Measurements from ENCODE around the gene NKX2-2.
A peak's percentile ranks its signal among the peaks of the same experiment; 100 is the strongest.

The NKX2-2 gene

GRCh38 chr20:21513881-21514540, at the start of gene NKX2-2:
Gene NKX2-2, minus strand, starts transcription at chr20:21514064. Its CDS starts 395 bp downstream, at chr20:21513669.
- Histone ChIP-seq H3K27me3 (ENCODE audit: insufficient read depth, low read length) (peaks cover 99% of the 10 kb centered on the region), H3K27ac (ENCODE audit: low read length) (no peak within 1 kb of the TSS), H3K9ac (ENCODE audit: low read depth, low read length) (no peak within 1 kb of the TSS), H3K4me1 (ENCODE audit: insufficient read depth, low read length) (peaks cover 15% of the 10 kb centered on the region), H3K9me3 (ENCODE audit: insufficient read depth, low read depth, low read length) (no peaks in the 10 kb centered on the region; the same call in 1 of the 2 replicates), H3K36me3 (ENCODE audit: insufficient read depth, low read depth, low read length) (no peaks in the 10 kb centered on the region), H3K4me3 (ENCODE audit: low read length) (peak within 1 kb of the TSS; percentile 62)

DNA sequence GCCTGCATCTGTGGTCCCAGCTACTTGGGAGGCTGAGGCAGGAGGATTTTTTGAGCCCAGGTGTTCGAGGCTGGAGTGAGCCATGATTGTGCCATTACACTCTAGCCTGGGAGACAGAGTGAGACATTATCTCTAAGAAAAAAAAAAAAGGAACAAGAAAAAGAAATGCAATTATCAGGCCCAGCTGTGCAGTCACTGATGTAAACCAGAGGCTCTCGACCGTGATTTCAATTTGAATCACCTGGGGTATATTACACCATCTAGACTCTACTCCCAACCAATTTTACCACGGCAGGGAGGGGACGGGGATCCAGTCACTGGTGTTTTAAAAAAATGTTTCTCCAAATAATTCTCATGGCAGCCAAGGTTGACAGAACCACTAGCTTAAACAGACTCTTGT, 48.8 kb upstream of the NKX2-2 start:
- H3K4me3 ChIP-seq (ENCODE audit: low read length) = no peak overlapping the region
- no peak overlapping the region for H3K9ac ChIP-seq (ENCODE audit: low read depth, low read length)
- no peaks in the 10 kb centered on the region for H3K36me3 ChIP-seq (ENCODE audit: insufficient read depth, low read depth, low read length)
- H3K27me3 ChIP-seq (ENCODE audit: insufficient read depth, low read length) = no peaks in the 10 kb centered on the region
- no peaks in the 10 kb centered on the region for H3K4me1 ChIP-seq (ENCODE audit: insufficient read depth, low read length)
- no peaks in the 10 kb centered on the region for H3K9me3 ChIP-seq (ENCODE audit: insufficient read depth, low read depth, low read length)
- no peak overlapping the region for H3K27ac ChIP-seq (ENCODE audit: low read length)

DNA sequence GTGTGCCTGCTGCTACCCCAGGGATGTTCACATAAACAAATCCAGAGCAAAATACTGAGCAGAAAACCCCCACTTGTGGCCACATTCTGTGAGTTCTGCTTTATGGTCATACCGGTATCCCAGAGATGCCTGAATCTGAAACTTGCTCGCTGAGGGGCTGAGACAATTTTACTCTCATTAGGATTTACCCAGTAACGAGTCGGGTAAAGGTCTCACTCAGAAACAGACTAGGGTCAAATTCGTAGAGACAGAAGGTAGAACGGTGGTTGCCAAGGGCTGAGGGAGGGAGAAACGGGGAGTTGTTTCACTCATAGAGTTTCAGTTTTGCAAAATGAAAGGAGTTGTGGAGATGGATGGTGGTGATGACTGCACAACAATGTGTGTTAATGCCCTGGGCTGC, 45.4 kb upstream of the NKX2-2 start:
- Histone ChIP-seq H3K27ac (ENCODE audit: low read length) (no peak overlapping the region), H3K9ac (ENCODE audit: low read depth, low read length) (no peak overlapping the region), H3K36me3 (ENCODE audit: insufficient read depth, low read depth, low read length) (no peaks in the 10 kb centered on the region), H3K4me3 (ENCODE audit: low read length) (no peak overlapping the region), H3K27me3 (ENCODE audit: insufficient read depth, low read length) (no peaks in the 10 kb centered on the region), H3K4me1 (ENCODE audit: insufficient read depth, low read length) (no peaks in the 10 kb centered on the region), H3K9me3 (ENCODE audit: insufficient read depth, low read depth, low read length) (no peaks in the 10 kb centered on the region)

- no peaks in the 10 kb centered on the region for H3K4me1 ChIP-seq (ENCODE audit: insufficient read depth, low read length)
- H3K27me3 ChIP-seq (ENCODE audit: insufficient read depth, low read length) = no peaks in the 10 kb centered on the region
- H3K27ac ChIP-seq (ENCODE audit: low read length) = no peak overlapping the region
- no peaks in the 10 kb centered on the region for H3K9me3 ChIP-seq (ENCODE audit: insufficient read depth, low read depth, low read length)
- H3K9ac ChIP-seq (ENCODE audit: low read depth, low read length) = no peak overlapping the region
- H3K36me3 ChIP-seq (ENCODE audit: insufficient read depth, low read depth, low read length) = no peaks in the 10 kb centered on the region
- H3K4me3 ChIP-seq (ENCODE audit: low read length) = no peak overlapping the region
These were observed 43.6 kb upstream of the NKX2-2 start for GRCh38 chr20:21557241-21558020.

DNA sequence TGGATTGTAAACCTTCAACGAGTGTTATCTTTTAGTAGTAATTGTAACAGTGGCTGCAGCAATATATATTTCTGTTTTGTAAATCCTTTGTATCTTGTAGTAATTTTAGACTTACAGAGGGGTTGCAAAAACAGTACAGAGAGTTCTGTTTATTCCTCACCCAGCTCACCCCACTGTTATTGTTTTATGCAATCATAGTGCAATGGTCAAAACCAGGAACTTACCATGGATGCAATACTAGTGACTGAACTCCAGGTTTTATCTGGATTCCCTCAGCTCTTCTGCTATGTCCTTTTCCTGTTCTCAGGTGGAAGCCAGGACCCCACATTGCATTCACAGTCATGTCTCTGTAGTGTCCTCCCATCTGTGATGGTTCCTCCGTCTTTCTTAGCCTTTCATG, 42.5 kb upstream of the NKX2-2 start:
- Histone ChIP-seq H3K4me1 (ENCODE audit: insufficient read depth, low read length) (no peaks in the 10 kb centered on the region), H3K9ac (ENCODE audit: low read depth, low read length) (no peak overlapping the region), H3K27me3 (ENCODE audit: insufficient read depth, low read length) (no peaks in the 10 kb centered on the region), H3K27ac (ENCODE audit: low read length) (no peak overlapping the region), H3K4me3 (ENCODE audit: low read length) (no peak overlapping the region), H3K36me3 (ENCODE audit: insufficient read depth, low read depth, low read length) (no peaks in the 10 kb centered on the region), H3K9me3 (ENCODE audit: insufficient read depth, low read depth, low read length) (no peaks in the 10 kb centered on the region)

DNA sequence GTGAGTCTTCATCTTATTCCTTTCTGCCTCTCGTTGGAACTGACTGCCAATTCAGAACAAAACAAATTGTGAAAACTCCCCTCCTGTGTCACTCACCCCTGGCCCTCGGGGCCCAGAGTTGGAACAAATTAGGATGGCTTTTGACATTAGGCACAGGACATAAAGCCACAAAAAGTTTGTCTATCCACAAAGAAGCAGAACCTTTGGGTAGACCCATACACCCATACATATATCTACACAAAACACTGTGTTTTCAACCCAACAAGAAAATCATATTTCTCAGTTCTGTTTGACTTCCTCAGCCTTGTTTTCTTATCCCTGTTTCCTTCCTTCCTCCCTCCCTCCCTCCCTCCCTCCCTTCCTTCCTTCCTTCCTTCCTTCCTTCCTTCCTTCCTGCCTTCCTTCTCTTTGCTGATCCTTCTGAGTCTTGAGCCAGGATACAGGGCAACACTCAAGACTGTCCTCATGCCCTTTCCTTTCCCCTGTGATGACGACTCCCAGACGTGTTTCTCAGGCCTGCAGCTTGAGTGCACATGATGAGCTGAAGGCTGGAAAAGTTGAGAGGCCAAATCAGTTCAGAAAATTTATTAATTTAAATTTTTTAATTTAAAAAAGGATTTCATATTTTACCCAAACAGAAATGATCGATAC, 41.7 kb upstream of the NKX2-2 start:
- Histone ChIP-seq H3K27ac (ENCODE audit: low read length) (no peak overlapping the region), H3K4me3 (ENCODE audit: low read length) (no peak overlapping the region), H3K36me3 (ENCODE audit: insufficient read depth, low read depth, low read length) (no peaks in the 10 kb centered on the region), H3K9ac (ENCODE audit: low read depth, low read length) (no peak overlapping the region), H3K9me3 (ENCODE audit: insufficient read depth, low read depth, low read length) (no peaks in the 10 kb centered on the region), H3K4me1 (ENCODE audit: insufficient read depth, low read length) (no peaks in the 10 kb centered on the region), H3K27me3 (ENCODE audit: insufficient read depth, low read length) (no peaks in the 10 kb centered on the region)

DNA sequence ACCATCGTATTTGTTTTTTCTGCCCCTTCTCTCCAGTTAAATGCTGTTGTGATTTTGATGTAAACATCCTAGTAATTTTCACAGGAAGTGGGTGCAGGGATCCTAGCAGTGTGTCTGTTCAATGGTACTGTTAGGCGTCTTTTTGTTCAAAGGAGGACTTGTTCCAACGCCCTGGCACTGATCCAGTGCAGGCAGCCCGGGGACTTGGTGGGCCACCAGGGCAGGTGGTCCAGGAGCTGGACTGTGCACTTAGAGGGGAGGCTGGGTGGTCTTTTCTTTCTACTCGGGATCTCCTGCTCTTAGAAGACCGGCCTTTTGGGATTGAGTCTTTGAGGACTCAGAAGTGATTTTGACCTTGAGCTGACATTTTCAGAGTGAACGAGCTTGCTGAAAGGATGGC, 41.1 kb upstream of the NKX2-2 start:
- Histone ChIP-seq H3K27me3 (ENCODE audit: insufficient read depth, low read length) (no peaks in the 10 kb centered on the region), H3K9me3 (ENCODE audit: insufficient read depth, low read depth, low read length) (no peaks in the 10 kb centered on the region), H3K36me3 (ENCODE audit: insufficient read depth, low read depth, low read length) (no peaks in the 10 kb centered on the region), H3K27ac (ENCODE audit: low read length) (no peak overlapping the region), H3K9ac (ENCODE audit: low read depth, low read length) (no peak overlapping the region), H3K4me3 (ENCODE audit: low read length) (no peak overlapping the region), H3K4me1 (ENCODE audit: insufficient read depth, low read length) (no peaks in the 10 kb centered on the region)

GRCh38 chr20:21554376-21554890, 40.6 kb upstream of the NKX2-2 start:
- Histone ChIP-seq H3K27ac (ENCODE audit: low read length) (no peak overlapping the region), H3K27me3 (ENCODE audit: insufficient read depth, low read length) (no peaks in the 10 kb centered on the region), H3K36me3 (ENCODE audit: insufficient read depth, low read depth, low read length) (no peaks in the 10 kb centered on the region), H3K4me1 (ENCODE audit: insufficient read depth, low read length) (no peaks in the 10 kb centered on the region), H3K9ac (ENCODE audit: low read depth, low read length) (no peak overlapping the region), H3K4me3 (ENCODE audit: low read length) (no peak overlapping the region), H3K9me3 (ENCODE audit: insufficient read depth, low read depth, low read length) (no peaks in the 10 kb centered on the region)

GRCh38 chr20:21550587-21550986, 36.7 kb upstream of the NKX2-2 start:
- Histone ChIP-seq H3K4me3 (ENCODE audit: low read length) (no peak overlapping the region), H3K9me3 (ENCODE audit: insufficient read depth, low read depth, low read length) (no peaks in the 10 kb centered on the region), H3K27ac (ENCODE audit: low read length) (no peak overlapping the region), H3K27me3 (ENCODE audit: insufficient read depth, low read length) (no peaks in the 10 kb centered on the region), H3K36me3 (ENCODE audit: insufficient read depth, low read depth, low read length) (no peaks in the 10 kb centered on the region), H3K4me1 (ENCODE audit: insufficient read depth, low read length) (no peaks in the 10 kb centered on the region), H3K9ac (ENCODE audit: low read depth, low read length) (no peak overlapping the region)

DNA sequence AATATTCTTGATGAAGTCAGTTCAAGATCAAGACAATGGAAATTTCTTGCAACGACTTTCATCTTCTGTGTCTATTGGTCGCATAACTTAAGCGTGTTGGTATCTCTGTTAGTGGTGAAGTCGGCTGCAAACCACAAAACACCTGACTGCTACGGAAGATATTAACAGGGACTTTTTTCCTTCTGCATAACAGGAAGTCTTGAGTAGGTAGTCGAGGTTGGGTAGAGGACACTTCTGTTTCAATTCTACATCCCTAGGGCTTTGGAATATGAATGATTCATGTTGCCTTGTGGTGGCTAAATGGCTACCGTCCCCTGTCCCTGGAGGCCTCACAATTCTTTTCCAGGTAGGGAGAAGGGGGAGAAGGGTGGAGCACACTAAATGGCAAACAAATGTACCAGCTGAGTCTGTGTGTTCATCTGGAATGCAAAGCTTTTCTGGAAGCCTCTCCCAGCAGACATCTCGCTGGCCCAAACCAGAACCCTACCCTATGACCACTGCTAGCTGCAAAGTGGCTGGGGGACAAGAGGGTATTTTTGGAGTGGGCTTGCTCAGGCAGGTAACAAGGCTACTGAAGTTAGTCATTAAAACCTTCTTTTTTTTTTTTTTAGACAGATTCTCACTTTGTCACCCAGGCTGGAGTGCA, 34.6 kb upstream of the NKX2-2 start:
- Histone ChIP-seq H3K4me1 (ENCODE audit: insufficient read depth, low read length) (no peaks in the 10 kb centered on the region), H3K27ac (ENCODE audit: low read length) (no peak overlapping the region), H3K36me3 (ENCODE audit: insufficient read depth, low read depth, low read length) (no peaks in the 10 kb centered on the region), H3K27me3 (ENCODE audit: insufficient read depth, low read length) (no peaks in the 10 kb centered on the region), H3K4me3 (ENCODE audit: low read length) (no peak overlapping the region), H3K9me3 (ENCODE audit: insufficient read depth, low read depth, low read length) (no peaks in the 10 kb centered on the region), H3K9ac (ENCODE audit: low read depth, low read length) (no peak overlapping the region)

GRCh38 chr20:21546355-21546754, 32.5 kb upstream of the NKX2-2 start:
- Histone ChIP-seq H3K9ac (ENCODE audit: low read depth, low read length) (no peak overlapping the region), H3K4me1 (ENCODE audit: insufficient read depth, low read length) (no peaks in the 10 kb centered on the region)

More at GRCh38 chr20:21546355-21546754, 32.5 kb upstream of the NKX2-2 start:
- Histone ChIP-seq H3K9me3 (ENCODE audit: insufficient read depth, low read depth, low read length) (no peaks in the 10 kb centered on the region), H3K27ac (ENCODE audit: low read length) (no peak overlapping the region), H3K27me3 (ENCODE audit: insufficient read depth, low read length) (no peaks in the 10 kb centered on the region), H3K4me3 (ENCODE audit: low read length) (no peak overlapping the region), H3K36me3 (ENCODE audit: insufficient read depth, low read depth, low read length) (no peaks in the 10 kb centered on the region)

All from iPS-20b (cell line).